ENCODE data around the gene RPH3AL.
"Not testable (repeated sequence)": the region's sequence is repeated elsewhere in the genome, so short reads cannot be mapped to it uniquely, and the experiment has no call there.

GRCh38 chr17:314614-314944 is 38.0 kb downstream of the RPH3AL start:
- not testable (repeated sequence) for TF ChIP-seq CTCF, POLR2AphosphoS5, POLR2A (IDR thresholded peaks at IDR 0.05)

All from prostate gland (tissue), 2 donors.